Ectodermal cell (in vitro differentiated cells): ENCODE results near the gene C11orf54.

ENCODE experiments used
- H3K27ac ChIP-seq: 2 replicates; pipeline ENCODE4 v1.7.0; 2013; ENCODE audit warnings: mild to moderate bottlenecking, low read depth, low read length; ENCODE audit not compliant: insufficient read depth, poor library complexity, severe bottlenecking
- H3K27me3 ChIP-seq: 2 replicates; pipeline ENCODE4 v1.7.0; 2013; ENCODE audit warnings: mild to moderate bottlenecking, low read length; ENCODE audit not compliant: insufficient read depth, control insufficient read depth, poor library complexity, severe bottlenecking
- H3K36me3 ChIP-seq: one replicate; pipeline ENCODE4 v1.7.0; 2013; ENCODE audit warnings: low read length; ENCODE audit not compliant: control insufficient read depth, insufficient read depth
- H3K4me1 ChIP-seq: one replicate; pipeline ENCODE4 v1.7.0; 2013; ENCODE audit warnings: low read length; ENCODE audit not compliant: control insufficient read depth, insufficient read depth
- H3K4me3 ChIP-seq: 2 replicates; pipeline ENCODE4 v1.7.0; 2013; ENCODE audit warnings: low read depth, low read length, control low read depth; ENCODE audit not compliant: insufficient read depth
- H3K9me3 ChIP-seq: 2 replicates; pipeline ENCODE4 v1.7.0; 2013; ENCODE audit warnings: mild to moderate bottlenecking, low read length, moderate library complexity; ENCODE audit not compliant: control insufficient read depth
- WGBS, 2 experiments: methylation state at CpG; one replicate each; pipeline ENCODE4 v1.1.7; 2013; ENCODE audit warnings: missing lambda C conversion rate in 2 of 2; 5-methylcytosine and 5-hydroxymethylcytosine counted together

The C11orf54 gene

GRCh38 chr11:93718057-93718563, 23.4 kb upstream of the C11orf54 start:
- Histone ChIP-seq H3K4me1 (no peaks in the 10 kb centered on the region), H3K27ac (no peak overlapping the region), H3K36me3 (peaks cover 18% of the 10 kb centered on the region), H3K4me3 (no peak overlapping the region), H3K27me3 (no peaks in the 10 kb centered on the region), H3K9me3 (no peaks in the 10 kb centered on the region)
- 89 to 93% methylated on average over 4 of the region's 4 CpGs for WGBS, 2 experiments

GRCh38 chr11:93719310-93719709, 22.2 kb upstream of the C11orf54 start:
- 92 to 95% methylated on average over 3 to 4 of the region's 4 CpGs for WGBS, 2 experiments
- Histone ChIP-seq H3K4me3 (no peak overlapping the region), H3K27me3 (no peaks in the 10 kb centered on the region), H3K36me3 (peaks cover 25% of the 10 kb centered on the region), H3K27ac (no peak overlapping the region), H3K9me3 (no peaks in the 10 kb centered on the region), H3K4me1 (no peaks in the 10 kb centered on the region)

GRCh38 chr11:93720522-93720921, 20.9 kb upstream of the C11orf54 start:
- H3K27me3 ChIP-seq, result no peaks in the 10 kb centered on the region
- H3K9me3 ChIP-seq, result no peaks in the 10 kb centered on the region
- whole genome bisulfite sequencing, 2 experiments, result 94 to 97% methylated on average over 7 of the region's 7 CpGs
- H3K4me3 ChIP-seq, result no peak overlapping the region
- H3K36me3 ChIP-seq, result peaks cover 20% of the 10 kb centered on the region
- H3K27ac ChIP-seq, result no peak overlapping the region
- H3K4me1 ChIP-seq, result no peaks in the 10 kb centered on the region

- H3K4me1 ChIP-seq, result no peaks in the 10 kb centered on the region
- no peaks in the 10 kb centered on the region for H3K27me3 ChIP-seq
- no peaks in the 10 kb centered on the region for H3K9me3 ChIP-seq
- no peak overlapping the region for H3K27ac ChIP-seq
- no peak overlapping the region for H3K4me3 ChIP-seq
- no CpG with 5 or more reads among the region's 1 CpG for WGBS, 2 experiments
- H3K36me3 ChIP-seq, result peaks cover 27% of the 10 kb centered on the region
These were observed 17.4 kb upstream of the C11orf54 start for GRCh38 chr11:93724089-93724488.

GRCh38 chr11:93727985-93728791, 13.3 kb upstream of the C11orf54 start:
- H3K4me3 ChIP-seq, result no peak overlapping the region
- 55 to 68% methylated on average over 4 of the region's 4 CpGs for WGBS, 2 experiments
- no peaks in the 10 kb centered on the region for H3K4me1 ChIP-seq
- H3K27ac ChIP-seq, result peak overlapping the region; percentile 31
- no peaks in the 10 kb centered on the region for H3K9me3 ChIP-seq
- H3K36me3 ChIP-seq, result peaks cover 42% of the 10 kb centered on the region
- no peaks in the 10 kb centered on the region for H3K27me3 ChIP-seq

- Histone ChIP-seq H3K27me3 (no peaks in the 10 kb centered on the region), H3K4me1 (no peaks in the 10 kb centered on the region), H3K27ac (peak overlapping the region; percentile 31), H3K9me3 (no peaks in the 10 kb centered on the region), H3K36me3 (peaks cover 44% of the 10 kb centered on the region), H3K4me3 (no peak overlapping the region)
- WGBS, 2 experiments, result 94 to 95% methylated on average over 2 of the region's 2 CpGs
These were observed 12.7 kb upstream of the C11orf54 start for GRCh38 chr11:93728792-93729128.

GRCh38 chr11:93729129-93729616, 12.3 kb upstream of the C11orf54 start:
- no peaks in the 10 kb centered on the region for H3K27me3 ChIP-seq
- H3K27ac ChIP-seq, result no peak overlapping the region
- no peaks in the 10 kb centered on the region for H3K4me1 ChIP-seq
- no peaks in the 10 kb centered on the region for H3K9me3 ChIP-seq
- peaks cover 46% of the 10 kb centered on the region for H3K36me3 ChIP-seq
- no peak overlapping the region for H3K4me3 ChIP-seq
- WGBS, 2 experiments, result 93 to 95% methylated on average over 5 of the region's 5 CpGs

GRCh38 chr11:93730108-93731107, 11.1 kb upstream of the C11orf54 start:
- Histone ChIP-seq H3K27ac (no peak overlapping the region), H3K9me3 (no peaks in the 10 kb centered on the region), H3K4me3 (no peak overlapping the region), H3K36me3 (peaks cover 54% of the 10 kb centered on the region), H3K27me3 (no peaks in the 10 kb centered on the region), H3K4me1 (no peaks in the 10 kb centered on the region)
- 97 to 99% methylated on average over 4 of the region's 5 CpGs for WGBS, 2 experiments

GRCh38 chr11:93732237-93732892, 9.1 kb upstream of the C11orf54 start:
- Histone ChIP-seq H3K36me3 (peaks cover 62% of the 10 kb centered on the region), H3K27ac (no peak overlapping the region), H3K4me1 (no peaks in the 10 kb centered on the region)

More at GRCh38 chr11:93732237-93732892, 9.1 kb upstream of the C11orf54 start:
- Histone ChIP-seq H3K27me3 (no peaks in the 10 kb centered on the region), H3K4me3 (no peak overlapping the region), H3K9me3 (no peaks in the 10 kb centered on the region)
- WGBS, 2 experiments, result 93 to 94% methylated on average over 3 of the region's 4 CpGs
